ENCODE data around the gene MRPL38.
"Not testable (repeated sequence)": the region's sequence is repeated elsewhere in the genome, so short reads cannot be mapped to it uniquely, and the experiment has no call there.

Gene MRPL38

GRCh38 chr17:75896415-75897159 lies 8.1 kb downstream of the MRPL38 start, which contains the start of gene TRIM65:
Gene TRIM65 (minus strand): TSS chr17:75896951. CDS start chr17:75896937, 14 bp downstream.
- peak; percentile 84 for DNase-seq (ENCODE audit: low spot score)

DNA sequence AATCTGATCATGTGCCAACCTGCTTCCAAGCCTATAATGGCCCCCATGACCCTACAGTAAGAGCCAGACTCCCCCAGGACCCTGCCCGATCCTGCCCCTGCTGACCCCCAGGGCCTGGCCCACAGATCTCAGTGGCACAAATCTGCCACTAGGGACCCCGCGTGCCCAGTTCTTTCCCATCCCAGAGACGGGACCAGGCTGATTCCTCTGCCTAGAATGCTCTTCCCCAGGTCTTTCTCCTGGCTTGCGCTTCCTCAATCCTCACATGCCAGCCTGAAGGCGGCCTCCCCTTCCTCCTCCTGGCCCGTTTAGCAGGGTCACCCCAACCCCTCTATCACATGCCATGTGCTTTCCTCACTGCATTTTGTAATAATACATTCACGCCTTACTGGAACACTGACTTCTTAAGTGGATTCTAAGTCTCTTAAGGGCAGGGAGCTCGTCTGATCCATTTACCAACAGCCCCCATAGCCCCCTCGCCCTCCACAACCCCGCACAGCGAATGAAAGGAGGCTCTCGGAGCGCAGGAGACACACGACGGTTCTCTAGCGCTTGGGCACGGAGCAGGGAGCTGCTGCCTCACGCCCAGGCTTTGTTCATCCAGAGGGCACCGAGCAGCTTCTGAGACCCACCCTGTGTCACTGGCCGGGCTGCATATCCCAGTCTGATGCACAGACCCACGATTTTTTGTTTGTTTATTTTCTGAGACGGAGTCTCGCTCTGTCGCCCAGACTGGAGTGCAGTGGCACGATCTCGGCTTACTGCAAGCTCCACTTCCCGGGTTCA lies 9.1 kb downstream of the MRPL38 start:
- no peak for DNase-seq (ENCODE audit: low spot score)

DNA sequence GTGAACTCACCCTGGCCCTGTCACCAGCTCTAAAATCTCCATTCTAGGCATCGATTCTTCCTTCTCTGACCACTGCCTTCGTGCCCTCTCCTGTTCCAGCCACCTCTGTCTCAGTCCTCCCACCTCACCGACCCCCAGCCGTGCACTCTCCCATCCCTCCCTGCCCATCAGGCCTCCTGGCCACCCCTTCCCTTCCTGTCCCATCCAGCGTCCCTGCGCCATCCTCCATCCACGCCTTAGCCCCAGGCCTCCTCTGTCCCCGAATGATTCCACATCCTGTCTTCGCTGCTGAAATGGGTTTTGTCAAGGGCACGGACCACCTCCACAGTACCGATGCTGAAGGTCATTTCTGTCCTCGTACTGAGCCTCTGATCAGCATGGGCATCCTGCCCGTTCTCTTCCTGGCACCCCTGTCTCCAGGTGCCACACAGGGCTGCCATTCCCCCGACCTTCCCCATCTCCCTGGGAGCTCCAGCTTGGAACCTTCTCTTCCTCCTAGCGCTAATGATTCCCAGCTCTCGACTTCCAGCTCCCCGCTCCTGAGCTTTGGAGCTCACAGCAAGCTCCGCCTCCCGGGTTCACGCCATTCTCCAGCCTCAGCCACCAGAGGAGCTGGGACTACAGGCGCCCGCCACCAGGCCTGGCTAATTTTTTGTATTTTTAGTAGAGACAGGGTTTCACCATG lies 10.5 kb downstream of the MRPL38 start:
- no peak for DNase-seq (ENCODE audit: low spot score)

GRCh38 chr17:75893305-75894048 lies 11.2 kb downstream of the MRPL38 start:
- no peak for DNase-seq (ENCODE audit: low spot score)

GRCh38 chr17:75892556-75893224 lies 12.0 kb downstream of the MRPL38 start:
- DNase-seq (ENCODE audit: low spot score), result no peak

DNA sequence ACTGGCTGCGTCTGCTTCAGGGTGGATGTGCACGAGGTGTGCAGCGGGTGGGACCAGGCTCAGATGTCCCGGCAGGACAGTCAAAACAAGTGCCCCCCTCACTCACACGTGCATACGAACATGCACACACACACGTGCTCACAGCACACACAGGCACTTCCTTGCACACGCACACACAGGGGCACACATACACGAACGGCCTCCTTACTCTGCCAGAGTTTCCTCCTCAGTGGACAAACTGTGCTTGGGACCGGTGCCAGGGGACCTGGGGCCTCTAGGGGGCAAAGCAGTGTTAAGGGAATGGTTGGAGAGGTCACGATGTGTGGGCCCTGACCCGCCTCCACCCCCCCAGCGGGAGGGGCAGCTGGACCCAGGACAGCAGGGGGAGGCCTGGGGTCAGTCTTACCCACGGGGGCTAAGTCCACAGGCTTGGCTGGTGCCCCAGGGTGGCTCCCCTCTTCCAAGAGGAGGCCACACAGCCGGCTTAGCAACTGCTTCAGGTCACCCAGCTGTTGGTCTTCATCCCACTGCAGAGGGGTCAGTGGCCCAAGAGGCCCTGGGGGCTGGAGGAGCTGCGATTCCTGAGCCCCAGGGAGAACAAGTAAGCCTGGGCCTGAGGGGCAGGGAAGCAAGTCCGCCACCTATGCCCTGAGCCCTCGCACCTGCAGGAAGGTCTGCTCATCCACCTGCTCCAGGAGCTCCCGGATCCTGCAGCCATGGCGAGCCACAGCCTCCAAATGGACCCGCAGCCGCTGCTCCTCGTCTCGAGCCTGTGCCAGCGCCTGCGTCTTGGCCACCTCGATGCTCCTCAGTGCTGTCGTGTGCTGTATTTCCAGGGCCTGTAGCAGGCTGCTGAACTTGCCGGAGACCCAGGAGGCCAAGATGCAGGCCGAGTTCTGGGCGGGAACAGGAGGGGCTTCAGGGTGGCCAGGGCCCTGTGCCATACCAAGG lies 12.8 kb downstream of the MRPL38 start:
- no peak for DNase-seq (ENCODE audit: low spot score)

DNA sequence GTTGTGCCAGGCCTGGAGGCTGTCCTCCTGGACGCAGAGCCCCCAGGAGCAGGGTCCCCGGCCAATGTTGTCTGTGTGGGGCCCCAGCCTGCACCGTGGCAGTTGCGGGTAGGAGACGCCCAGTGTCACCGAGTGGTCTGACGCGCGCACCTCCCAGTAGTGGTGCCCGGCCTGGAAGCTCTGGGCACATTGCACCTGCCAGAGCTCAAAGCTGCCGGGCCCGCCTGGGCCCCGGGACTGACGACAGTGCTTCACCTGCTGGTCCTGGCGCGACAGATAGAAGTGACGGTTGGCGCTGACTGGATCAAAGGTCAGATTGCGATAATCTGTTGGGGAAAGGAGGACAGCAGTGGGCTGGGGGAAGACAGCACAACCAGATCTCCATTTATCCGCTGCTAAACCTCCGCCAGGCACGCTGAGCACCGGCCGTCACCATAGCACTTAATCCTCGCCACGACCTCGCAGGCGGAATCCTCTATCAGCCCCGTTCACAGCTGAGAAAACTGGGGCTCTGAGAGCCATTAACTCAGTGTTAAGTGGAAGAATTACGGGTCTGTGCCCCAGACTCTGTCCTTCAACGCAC lies 13.6 kb downstream of the MRPL38 start:
- DNase-seq (ENCODE audit: low spot score), result no peak

DNA sequence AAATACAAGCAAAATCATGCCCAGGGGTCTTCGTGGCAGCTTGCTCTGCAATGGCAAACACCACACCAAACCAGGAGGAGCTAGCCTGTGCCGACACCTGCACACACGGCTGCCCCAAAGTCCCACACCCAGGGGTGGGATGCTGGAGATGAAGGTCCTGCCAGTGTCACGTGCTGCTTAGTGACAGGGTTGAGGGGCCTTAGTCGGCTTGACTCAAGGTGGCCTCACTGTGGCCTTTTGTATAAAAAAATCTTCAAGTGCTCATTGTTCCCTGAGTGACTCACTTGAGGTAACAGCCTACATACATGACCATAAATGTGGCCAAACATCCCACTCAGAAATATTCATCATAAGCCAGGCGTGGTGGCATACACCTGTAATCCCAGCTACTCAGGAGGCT lies 15.2 kb downstream of the MRPL38 start:
- no peak for DNase-seq (ENCODE audit: low spot score)

- no peak for DNase-seq (ENCODE audit: low spot score)
Measured at GRCh38 chr17:75888484-75888883, 16.2 kb downstream of the MRPL38 start.

- DNase-seq (ENCODE audit: low spot score), result not testable (repeated sequence)
Measured at GRCh38 chr17:75885860-75886259, 18.8 kb downstream of the MRPL38 start.

- no peak for DNase-seq (ENCODE audit: low spot score)
Measured at GRCh38 chr17:75885431-75885830, 19.3 kb downstream of the MRPL38 start.

GRCh38 chr17:75881678-75882454 lies 22.8 kb downstream of the MRPL38 start:
- DNase-seq (ENCODE audit: low spot score), result no peak

DNA sequence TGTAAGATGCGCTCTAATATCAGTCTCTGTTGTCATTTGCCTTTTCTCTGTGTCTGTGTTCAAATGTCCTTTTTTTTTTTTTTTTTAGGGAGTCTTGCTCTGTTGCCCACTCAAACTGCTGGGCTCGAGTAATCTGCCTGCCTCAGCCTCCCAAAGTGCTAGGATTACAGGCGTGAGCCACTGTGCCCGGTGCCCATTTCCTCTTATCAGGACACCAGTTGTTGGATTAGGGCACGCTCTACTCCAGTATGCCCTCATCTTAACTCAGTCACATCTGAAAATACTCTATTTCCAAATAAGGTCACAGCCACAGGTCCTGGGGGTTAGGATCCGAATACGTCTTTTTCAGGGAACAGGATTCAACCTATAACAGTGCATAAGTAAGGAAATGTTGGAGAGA lies 24.4 kb downstream of the MRPL38 start:
- no peak for DNase-seq (ENCODE audit: low spot score)

DNA sequence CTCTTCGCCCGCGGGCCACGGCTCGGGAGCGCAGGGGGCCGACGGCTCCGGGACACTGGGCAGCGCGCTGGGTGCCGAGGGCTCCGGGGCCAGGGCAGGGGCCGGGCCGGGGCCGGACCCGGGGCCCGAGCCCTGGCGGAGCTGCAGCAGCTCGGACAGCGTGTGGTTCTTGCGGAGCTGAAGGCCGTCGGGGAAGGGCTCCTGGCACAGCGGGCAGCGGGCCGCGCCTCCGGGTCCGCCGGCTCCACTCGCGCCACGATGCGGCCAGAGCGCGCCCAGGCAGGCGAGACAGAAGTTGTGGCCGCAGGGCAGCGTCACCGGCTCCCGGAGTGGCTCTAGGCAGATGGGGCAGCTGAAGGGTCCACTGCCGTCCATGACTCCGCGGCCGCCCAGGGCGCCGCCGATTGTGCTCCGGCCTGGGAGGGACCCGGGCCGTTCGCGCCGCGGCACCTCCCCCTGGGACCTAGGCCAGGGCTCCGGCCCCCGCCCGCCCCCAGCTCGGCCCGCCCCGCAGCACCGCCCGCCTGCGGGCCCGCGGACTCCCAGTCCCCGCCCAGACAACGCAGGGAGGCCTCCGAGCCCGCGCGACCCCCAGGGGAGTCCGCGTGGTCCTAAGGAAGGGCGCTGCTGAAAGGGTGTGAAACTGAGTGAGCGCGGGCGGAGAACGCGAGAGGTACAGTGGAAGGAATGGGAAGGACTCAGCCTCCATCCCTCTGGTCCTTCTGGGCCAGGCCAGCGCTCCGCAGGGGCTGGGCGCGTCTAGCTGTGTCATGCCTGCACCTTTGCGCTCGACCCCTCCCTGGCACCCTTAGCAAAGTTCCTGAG lies 26.3 kb downstream of the MRPL38 start, which contains the start of gene TRIM47:
Gene TRIM47 (minus strand): TSS at position 408 of the 825 bp plus-strand sequence. CDS start 33 bp downstream, at position 375.
- DNase-seq (ENCODE audit: low spot score), result peak; percentile 74

- DNase-seq (ENCODE audit: low spot score), result peak; percentile 65
Measured at GRCh38 chr17:75877752-75878173, 26.9 kb downstream of the MRPL38 start.

DNA sequence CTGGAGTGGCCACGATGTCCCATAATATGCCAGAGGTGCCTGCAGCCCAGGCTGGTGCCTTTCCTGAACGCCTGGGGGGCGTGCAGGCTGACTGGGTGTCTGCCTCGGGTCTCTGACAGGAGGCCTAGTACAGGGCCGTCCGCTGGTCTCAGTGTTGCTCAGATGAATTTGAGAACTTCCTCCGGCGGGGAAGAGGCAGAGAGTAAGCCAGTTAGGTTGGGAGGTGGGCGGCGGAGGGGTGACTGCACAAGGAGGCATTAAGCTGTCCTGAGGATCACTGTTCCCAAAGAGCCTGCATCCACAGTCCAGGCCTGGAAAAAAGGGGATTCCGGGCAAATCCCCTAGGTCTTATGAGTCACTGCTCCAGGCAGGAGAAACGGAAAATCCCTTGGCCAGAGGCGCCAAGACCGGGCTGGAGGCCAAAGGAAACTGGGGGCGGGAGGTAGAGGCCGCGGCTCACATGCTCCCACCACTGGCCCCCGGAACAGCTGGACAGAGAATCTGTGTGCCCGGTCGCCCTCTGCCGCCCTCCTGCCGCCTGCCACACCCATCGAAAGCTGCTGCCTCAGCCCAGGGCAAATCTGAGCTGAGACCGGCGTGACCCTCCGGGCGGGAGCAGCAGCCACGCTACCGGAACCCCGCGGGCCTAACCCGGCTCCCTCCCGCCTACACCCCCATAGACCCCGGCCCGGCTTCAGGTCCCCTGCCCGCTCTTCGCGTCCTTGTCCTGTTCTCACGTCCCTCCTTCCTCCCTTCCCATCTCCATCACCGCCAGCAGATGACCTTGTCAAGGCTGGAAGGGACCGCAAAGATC lies 27.5 kb downstream of the MRPL38 start:
- DNase-seq (ENCODE audit: low spot score), result peak; percentile 86

Measured in globus pallidus (tissue), 1 donor.